CD4-positive, alpha-beta T cell treated with Interleukin-1 beta for 1 hour (primary cell): ENCODE results near the gene OR4D1.
A peak's percentile ranks its signal among the peaks of the same experiment; 100 is the strongest.

Experiments used
- DNase-seq, 2 donors: peaks; one replicate each; pipeline ENCODE4 v3.0.0-alpha.2; 2020 to 2022

Gene OR4D1

GRCh38 chr17:58156839-58157803, 8.9 kb downstream of the OR4D1 start:
- peak; percentile 56 to 71 for DNase-seq

- no peak for DNase-seq
Observed at GRCh38 chr17:58158181-58158580, 10.0 kb downstream of the OR4D1 start.

- no peak for DNase-seq
Observed at GRCh38 chr17:58161566-58161965, 13.4 kb downstream of the OR4D1 start.

- no peak for DNase-seq
Observed at GRCh38 chr17:58165981-58166380, 17.8 kb downstream of the OR4D1 start.

- no peak for DNase-seq
Observed at GRCh38 chr17:58166682-58167081, 18.5 kb downstream of the OR4D1 start, which contains the start of gene OR4D2. OR4D2 (plus strand) TSS chr17:58166982; CDS start chr17:58169656, 2,674 bp downstream.

GRCh38 chr17:58170622-58171021, 22.4 kb downstream of the OR4D1 start:
- DNase-seq: peak in 1 of 2 donors; percentile 30

GRCh38 chr17:58172369-58173071, 24.3 kb downstream of the OR4D1 start:
- DNase-seq: peak; percentile 41 to 74

- no peak for DNase-seq
Observed at GRCh38 chr17:58174871-58175270, 26.7 kb downstream of the OR4D1 start.

- no peak for DNase-seq
Observed at GRCh38 chr17:58176200-58176599, 28.0 kb downstream of the OR4D1 start.

- DNase-seq: no peak
Observed at GRCh38 chr17:58181796-58182195, 33.6 kb downstream of the OR4D1 start.

- no peak for DNase-seq
Observed at GRCh38 chr17:58183514-58183913, 35.3 kb downstream of the OR4D1 start.

GRCh38 chr17:58184308-58184985, 36.3 kb downstream of the OR4D1 start:
- no peak for DNase-seq

GRCh38 chr17:58184986-58185761, 37.0 kb downstream of the OR4D1 start:
- no peak for DNase-seq

- DNase-seq: no peak
Observed at GRCh38 chr17:58186591-58186990, 38.4 kb downstream of the OR4D1 start.

- no peak for DNase-seq
Observed at GRCh38 chr17:58187063-58187462, 38.9 kb downstream of the OR4D1 start.

GRCh38 chr17:58187675-58188074, 39.5 kb downstream of the OR4D1 start:
- DNase-seq: no peak

GRCh38 chr17:58189436-58190146, 41.4 kb downstream of the OR4D1 start:
- DNase-seq: no peak

GRCh38 chr17:58191241-58191896, 43.2 kb downstream of the OR4D1 start:
- DNase-seq: no peak

- no peak for DNase-seq
Observed at GRCh38 chr17:58192612-58193011, 44.4 kb downstream of the OR4D1 start, which contains the start of gene EPX. EPX (plus strand) TSS chr17:58192726; CDS start chr17:58192847, 121 bp downstream.

GRCh38 chr17:58193641-58194255, 45.6 kb downstream of the OR4D1 start:
- no peak for DNase-seq
